ENCODE data around the gene TRIM37.

The TRIM37 gene

GRCh38 chr17:58989629-58990028 is 117.1 kb downstream of the TRIM37 start:
- H3K4me3 ChIP-seq (IDR thresholded peaks at IDR 0.05; ENCODE audit: insufficient read depth, low read depth, low read length), result no peak overlapping the region
- no peaks in the 10 kb centered on the region for H3K4me1 ChIP-seq (ENCODE audit: low read depth, poor library complexity, severe bottlenecking)
- no peaks in the 10 kb centered on the region for H3K27me3 ChIP-seq (ENCODE audit: insufficient read depth, low read depth)
- H2AFZ ChIP-seq (ENCODE audit: low read depth), result no peak overlapping the region
- H3K79me2 ChIP-seq (ENCODE audit: insufficient read depth, low read depth), result no peaks in the 10 kb centered on the region
- no peak overlapping the region for H3K27ac ChIP-seq
- H3K36me3 ChIP-seq (ENCODE audit: insufficient read depth), result no peaks in the 10 kb centered on the region
- no peak overlapping the region for H3K4me2 ChIP-seq
- H3K9ac ChIP-seq, result no peak overlapping the region
- no peak for TF ChIP-seq CTCF (conservative IDR thresholded peaks at IDR 0.05; ENCODE audit: low read depth, low read length)
- no peaks in the 10 kb centered on the region for H4K20me1 ChIP-seq (ENCODE audit: insufficient read depth)

- Histone ChIP-seq H4K20me1 (ENCODE audit: insufficient read depth) (no peaks in the 10 kb centered on the region), H2AFZ (ENCODE audit: low read depth) (no peak overlapping the region), H3K4me3 (IDR thresholded peaks at IDR 0.05; ENCODE audit: insufficient read depth, low read depth, low read length) (no peak overlapping the region), H3K4me2 (no peak overlapping the region), H3K4me1 (ENCODE audit: low read depth, poor library complexity, severe bottlenecking) (no peaks in the 10 kb centered on the region), H3K9ac (no peak overlapping the region), H3K79me2 (ENCODE audit: insufficient read depth, low read depth) (no peaks in the 10 kb centered on the region), H3K27me3 (ENCODE audit: insufficient read depth, low read depth) (no peaks in the 10 kb centered on the region), H3K27ac (no peak overlapping the region), H3K36me3 (ENCODE audit: insufficient read depth) (no peaks in the 10 kb centered on the region)
- TF ChIP-seq CTCF (conservative IDR thresholded peaks at IDR 0.05; ENCODE audit: low read depth, low read length), result no peak
These were observed 120.7 kb downstream of the TRIM37 start for GRCh38 chr17:58985971-58986370.

GRCh38 chr17:58985367-58985766 is 121.3 kb downstream of the TRIM37 start:
- H3K4me3 ChIP-seq (IDR thresholded peaks at IDR 0.05; ENCODE audit: insufficient read depth, low read depth, low read length), result no peak overlapping the region
- no peak overlapping the region for H3K9ac ChIP-seq
- no peaks in the 10 kb centered on the region for H3K4me1 ChIP-seq (ENCODE audit: low read depth, poor library complexity, severe bottlenecking)
- no peak overlapping the region for H3K4me2 ChIP-seq
- no peak for TF ChIP-seq CTCF (conservative IDR thresholded peaks at IDR 0.05; ENCODE audit: low read depth, low read length)
- H3K27ac ChIP-seq, result no peak overlapping the region
- H3K79me2 ChIP-seq (ENCODE audit: insufficient read depth, low read depth), result no peaks in the 10 kb centered on the region
- H3K27me3 ChIP-seq (ENCODE audit: insufficient read depth, low read depth), result no peaks in the 10 kb centered on the region
- H2AFZ ChIP-seq (ENCODE audit: low read depth), result no peak overlapping the region
- H4K20me1 ChIP-seq (ENCODE audit: insufficient read depth), result no peaks in the 10 kb centered on the region
- no peaks in the 10 kb centered on the region for H3K36me3 ChIP-seq (ENCODE audit: insufficient read depth)

GRCh38 chr17:58982626-58983025 is 124.1 kb downstream of the TRIM37 start:
- H3K36me3 ChIP-seq (ENCODE audit: insufficient read depth), result no peaks in the 10 kb centered on the region
- no peaks in the 10 kb centered on the region for H3K27me3 ChIP-seq (ENCODE audit: insufficient read depth, low read depth)
- no peak for TF ChIP-seq CTCF (conservative IDR thresholded peaks at IDR 0.05; ENCODE audit: low read depth, low read length)
- no peak overlapping the region for H3K4me2 ChIP-seq
- no peaks in the 10 kb centered on the region for H4K20me1 ChIP-seq (ENCODE audit: insufficient read depth)
- no peaks in the 10 kb centered on the region for H3K4me1 ChIP-seq (ENCODE audit: low read depth, poor library complexity, severe bottlenecking)
- no peak overlapping the region for H3K9ac ChIP-seq
- no peak overlapping the region for H3K27ac ChIP-seq
- no peak overlapping the region for H3K4me3 ChIP-seq (IDR thresholded peaks at IDR 0.05; ENCODE audit: insufficient read depth, low read depth, low read length)
- H3K79me2 ChIP-seq (ENCODE audit: insufficient read depth, low read depth), result no peaks in the 10 kb centered on the region
- H2AFZ ChIP-seq (ENCODE audit: low read depth), result no peak overlapping the region

Data from KMS-11 (cell line).